OCI-LY7 (cell line): Measurements from ENCODE around the gene SPATA21.

Experiments used
- CTCF ChIP-seq: fragments of 200-600 bp; sonication (generic); conservative IDR thresholded peaks from 2 replicates; pipeline ENCODE4 v1.5.1; 2014; ENCODE audit warnings: mild to moderate bottlenecking, antibody characterized with exemption, low read length, moderate library complexity, mixed read lengths
- EZH2phosphoT487 ChIP-seq: fragments of 200-600 bp; sonication (generic); IDR thresholded peaks from 2 replicates; pipeline ENCODE4 v1.6.1; 2018; ENCODE audit warnings: low read depth, borderline replicate concordance, mild to moderate bottlenecking, mixed run types, antibody characterized with exemption, low read length, moderate library complexity, mixed read lengths

- TF ChIP-seq CTCF = no peak
- TF ChIP-seq EZH2phosphoT487 = no peak
These were observed 16.0 kb downstream of the SPATA21 start for GRCh38 chr1:16421201-16421600.
